PC-3 (cell line): ENCODE results near the gene ASCL5. TPM values are rescaled to one million over a fixed set of nuclear protein-coding genes. Genes with fewer than 3 reads are reported as not detected.

Experiments
- ATAC-seq: fragments of 200-7000 bp; cut with Tn5 transposase; 2 replicates; pipeline ENCODE4 v1.9.1; 2020; ENCODE audit warnings: mild to moderate bottlenecking, moderate library complexity
- BruUV-seq: library from RNA; stranded (reverse); fragments of 400-500 nt; replicated peaks from 2 replicates; lab custom pipeline; 2021; lab: Mats Ljungman, UMichigan
- CTCF ChIA-PET: fragments of 300-600 bp; sonication (Branson Sonifier 250); formaldehyde crosslinking; loops from one replicate; lab custom pipeline; 2022; ENCODE audit warnings: antibody characterized with exemption; lab: Charles Lee
- POLR2A ChIA-PET: fragments of 300-600 bp; sonication (Branson Sonifier 250); formaldehyde crosslinking; loops from one replicate; lab custom pipeline; 2022; ENCODE audit warnings: antibody characterized with exemption; ENCODE audit not compliant: unreplicated experiment; lab: Charles Lee
- DNase-seq: peaks from one replicate; pipeline ENCODE4 v3.0.0-alpha.2; 2015
- H2AFZ ChIP-seq: fragments of 300-600 bp; sonication (generic); 2 replicates; pipeline ENCODE4 v1.6.0; 2016; ENCODE audit warnings: antibody characterized with exemption, low read length
- H3F3A ChIP-seq: fragments of 300-600 bp; sonication (generic); one replicate; pipeline ENCODE4 v1.6.0; 2017; ENCODE audit warnings: antibody characterized with exemption, low read length, control low read depth, mild to moderate bottlenecking; ENCODE audit not compliant: unreplicated experiment
- H3K27ac ChIP-seq: fragments of 300-600 bp; sonication (generic); 2 replicates; pipeline ENCODE4 v1.5.1; 2016; ENCODE audit warnings: mild to moderate bottlenecking, low read length
- H3K27me3 ChIP-seq: fragments of 300-600 bp; sonication (generic); 2 replicates; pipeline ENCODE4 v1.6.1; 2016; ENCODE audit warnings: low read length, mixed read lengths
- H3K36me3 ChIP-seq: fragments of 300-600 bp; sonication (generic); 2 replicates; pipeline ENCODE4 v1.6.1; 2016; ENCODE audit warnings: low read depth, mixed run types, low read length, mixed read lengths
- H3K4me1 ChIP-seq: fragments of 300-600 bp; sonication (generic); 2 replicates; pipeline ENCODE4 v1.5.1; 2016; ENCODE audit warnings: low read length; ENCODE audit not compliant: insufficient read depth
- H3K4me2 ChIP-seq: fragments of 300-600 bp; sonication (generic); 2 replicates; pipeline ENCODE4 v1.6.0; 2016; ENCODE audit warnings: low read length
- H3K4me3 ChIP-seq: fragments of 300-600 bp; sonication (generic); 2 replicates; pipeline ENCODE4 v1.5.1; 2016; ENCODE audit warnings: mild to moderate bottlenecking, low read length, mixed read lengths
- H3K79me2 ChIP-seq: fragments of 300-600 bp; sonication (generic); 2 replicates; pipeline ENCODE4 v1.6.1; 2017; ENCODE audit warnings: low read length, mixed read lengths
- H3K9ac ChIP-seq: fragments of 300-600 bp; sonication (generic); 2 replicates; pipeline ENCODE4 v1.6.0; 2016; ENCODE audit warnings: mild to moderate bottlenecking, low read length
- H3K9me2 ChIP-seq: fragments of 300-600 bp; sonication (generic); replicated peaks from 2 replicates; pipeline ENCODE4 v1.6.1; 2016; ENCODE audit warnings: mixed run types, low read length, mixed read lengths
- H3K9me3 ChIP-seq: fragments of 300-600 bp; sonication (generic); 2 replicates; pipeline ENCODE4 v1.6.1; 2016; ENCODE audit warnings: low read length, mixed read lengths
- H4K20me1 ChIP-seq: fragments of 300-600 bp; sonication (generic); 2 replicates; pipeline ENCODE4 v1.6.1; 2016; ENCODE audit warnings: low read length, mixed read lengths
- EZH2 ChIP-seq: fragments of 300-600 bp; sonication (generic); IDR thresholded peaks from one replicate; pipeline ENCODE4 v1.6.1; 2017; ENCODE audit warnings: antibody characterized with exemption, mild to moderate bottlenecking, low read length; ENCODE audit not compliant: unreplicated experiment
- EZH2phosphoT487 ChIP-seq: fragments of 300-600 bp; sonication (generic); IDR thresholded peaks from 2 replicates; pipeline ENCODE4 v1.6.1; 2018; ENCODE audit warnings: mild to moderate bottlenecking, antibody characterized with exemption, low read length, borderline replicate concordance
- intact Hi-C: fragments of 100-400 bp; cut with micrococcal nuclease; formaldehyde crosslinking; loops from 2 replicates; pipeline ENCODE4 v1.9.0; 2023
- total RNA-seq: library from RNA; depleted of rRNA; stranded (reverse); fragments of >200 nt; gene quantifications from 2 replicates; pipeline ENCODE4 v1.2.3, GENCODE V29; 2014
- TF ChIP-seq, protein P1 (sequence below): fragments of 300-600 bp; sonication (generic); conservative IDR thresholded peaks from 2 replicates; pipeline ENCODE4 v1.5.1; 2017; ENCODE audit warnings: antibody characterized with exemption, low read depth, mild to moderate bottlenecking, low read length

ASCL5 gene
- total RNA-seq, 1 experiment from 2014 or later = 3.1 TPM

DNA sequence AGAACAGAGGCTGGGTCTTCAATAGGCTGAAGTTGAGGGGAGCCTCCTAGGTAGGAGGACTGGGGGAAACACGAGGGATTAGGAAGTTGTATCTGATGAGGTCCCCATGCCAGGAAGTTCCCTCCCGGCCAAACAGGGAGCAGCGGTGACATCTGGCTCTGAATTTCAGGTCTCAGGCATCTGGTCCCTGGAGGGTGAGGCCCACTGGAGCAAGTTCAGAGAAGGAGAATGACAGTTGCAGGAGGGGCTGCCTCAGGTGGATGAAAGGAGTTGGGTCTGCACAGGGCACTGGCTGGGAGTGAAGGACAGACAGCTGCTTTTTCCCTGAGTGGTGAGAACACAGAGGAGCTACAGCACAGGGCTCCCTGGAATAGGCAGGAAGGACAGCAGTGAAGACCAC is 18.1 kb upstream of the ASCL5 start:
- Histone ChIP-seq H3K9me3 (no peaks in the 10 kb centered on the region), H3K9me2 (no peaks in the 10 kb centered on the region), H3K27me3 (no peaks in the 10 kb centered on the region), H4K20me1 (no peaks in the 10 kb centered on the region), H3K4me3 (no peak overlapping the region), H3K4me2 (no peak overlapping the region), H3K27ac (no peak overlapping the region), H3K9ac (no peak overlapping the region), H2AFZ (no peak overlapping the region), H3K4me1 (no peaks in the 10 kb centered on the region), H3K79me2 (no peaks in the 10 kb centered on the region), H3F3A (no peaks in the 10 kb centered on the region), H3K36me3 (peaks cover 95% of the 10 kb centered on the region)
- POLR2A ChIA-PET = no interaction called here
- ATAC-seq (no peak), DNase-seq (no peak)
- CTCF ChIA-PET = interaction anchor here (0.6 kb wide), 1 partner anchor 9 kb away, joined by 8 read pairs; the partner anchor contains the start of gene TMEM9
- no TSS peak for BruUV-seq
- TF ChIP-seq EZH2 = no peak
- TF ChIP-seq, protein P1, sequence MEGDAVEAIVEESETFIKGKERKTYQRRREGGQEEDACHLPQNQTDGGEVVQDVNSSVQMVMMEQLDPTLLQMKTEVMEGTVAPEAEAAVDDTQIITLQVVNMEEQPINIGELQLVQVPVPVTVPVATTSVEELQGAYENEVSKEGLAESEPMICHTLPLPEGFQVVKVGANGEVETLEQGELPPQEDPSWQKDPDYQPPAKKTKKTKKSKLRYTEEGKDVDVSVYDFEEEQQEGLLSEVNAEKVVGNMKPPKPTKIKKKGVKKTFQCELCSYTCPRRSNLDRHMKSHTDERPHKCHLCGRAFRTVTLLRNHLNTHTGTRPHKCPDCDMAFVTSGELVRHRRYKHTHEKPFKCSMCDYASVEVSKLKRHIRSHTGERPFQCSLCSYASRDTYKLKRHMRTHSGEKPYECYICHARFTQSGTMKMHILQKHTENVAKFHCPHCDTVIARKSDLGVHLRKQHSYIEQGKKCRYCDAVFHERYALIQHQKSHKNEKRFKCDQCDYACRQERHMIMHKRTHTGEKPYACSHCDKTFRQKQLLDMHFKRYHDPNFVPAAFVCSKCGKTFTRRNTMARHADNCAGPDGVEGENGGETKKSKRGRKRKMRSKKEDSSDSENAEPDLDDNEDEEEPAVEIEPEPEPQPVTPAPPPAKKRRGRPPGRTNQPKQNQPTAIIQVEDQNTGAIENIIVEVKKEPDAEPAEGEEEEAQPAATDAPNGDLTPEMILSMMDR = no peak
- intact Hi-C loops = no loop called here

DNA sequence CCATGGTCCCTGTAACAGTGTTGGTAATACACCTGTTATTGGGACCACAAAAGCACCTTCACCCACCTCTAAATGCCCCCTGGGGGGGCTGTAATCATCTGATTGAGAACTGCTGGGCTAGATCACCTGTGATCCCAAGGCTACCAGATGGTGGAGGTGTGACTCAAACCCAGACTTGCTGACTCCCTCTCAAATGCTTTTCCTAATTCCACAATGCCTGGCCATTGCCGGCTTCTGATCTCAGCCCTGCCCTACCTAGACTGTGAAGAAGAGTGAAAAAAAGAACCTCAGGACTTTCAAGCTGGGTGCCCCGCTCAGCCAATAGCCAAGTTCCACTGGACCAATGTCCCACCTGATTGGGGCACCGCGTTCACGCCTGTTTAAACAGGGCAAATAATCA is 17.7 kb upstream of the ASCL5 start:
- no peaks in the 10 kb centered on the region for H3K4me1 ChIP-seq
- no peaks in the 10 kb centered on the region for H3K9me3 ChIP-seq
- CTCF ChIA-PET = no interaction called here
- no peaks in the 10 kb centered on the region for H3F3A ChIP-seq
- intact Hi-C loops = no loop called here
- no peaks in the 10 kb centered on the region for H4K20me1 ChIP-seq
- no peaks in the 10 kb centered on the region for H3K27me3 ChIP-seq
- no peak overlapping the region for H3K4me3 ChIP-seq
- no peak overlapping the region for H2AFZ ChIP-seq
- no TSS peak for BruUV-seq
- POLR2A ChIA-PET = no interaction called here
- no peaks in the 10 kb centered on the region for H3K9me2 ChIP-seq
- DNase-seq (no peak), ATAC-seq (no peak)
- no peaks in the 10 kb centered on the region for H3K79me2 ChIP-seq
- no peak overlapping the region for H3K9ac ChIP-seq
- no peak for TF ChIP-seq EZH2
- TF ChIP-seq, protein P1 = no peak
- no peak for TF ChIP-seq EZH2phosphoT487
- peaks cover 95% of the 10 kb centered on the region for H3K36me3 ChIP-seq
- H3K27ac ChIP-seq = no peak overlapping the region
- no peak overlapping the region for H3K4me2 ChIP-seq

DNA sequence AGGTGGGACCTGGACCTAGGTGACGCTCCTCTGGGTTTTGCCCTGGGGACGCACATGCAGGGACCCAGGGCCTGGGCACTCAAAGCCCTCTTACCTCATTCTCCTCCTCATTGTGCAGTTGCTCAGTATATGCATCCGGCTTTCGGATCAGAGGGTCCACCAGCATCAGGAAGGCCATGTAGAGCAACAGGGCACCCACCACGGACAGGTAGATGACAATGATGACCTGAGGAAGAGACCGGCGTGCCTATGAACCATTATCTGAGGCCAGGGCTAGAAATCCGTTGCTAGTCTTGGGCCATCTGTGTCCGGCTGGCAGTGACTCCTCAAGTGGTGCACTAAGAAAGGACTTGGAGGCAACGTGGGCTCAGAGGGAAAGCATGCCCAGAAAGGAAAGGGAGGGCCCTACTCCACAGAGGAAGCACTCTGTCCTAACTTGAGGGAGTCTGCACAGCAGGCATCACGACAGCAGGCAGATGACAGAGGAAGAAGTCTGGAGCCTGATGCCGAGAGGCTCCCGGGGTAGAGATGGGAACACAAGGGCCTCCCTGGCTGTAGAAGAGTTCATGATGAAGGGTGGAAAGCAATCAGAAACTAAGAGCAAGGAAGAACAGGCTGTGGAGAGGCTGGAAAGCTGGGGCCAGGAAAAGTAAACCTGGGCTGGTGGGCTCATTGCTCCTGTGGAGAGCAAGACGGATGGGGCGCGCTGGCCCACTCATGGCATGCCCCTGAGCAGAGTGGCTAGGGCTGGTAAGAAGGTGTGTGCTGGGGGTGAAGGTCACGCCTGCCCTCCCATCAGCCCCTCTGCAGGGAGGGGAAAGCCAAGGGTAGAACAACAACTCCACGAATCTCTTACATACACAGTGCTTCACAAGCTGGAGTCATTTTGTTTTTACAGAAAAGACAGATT is 17.0 kb upstream of the ASCL5 start:
- ATAC-seq (no peak), DNase-seq (no peak)
- no peaks in the 10 kb centered on the region for H3K4me1 ChIP-seq
- no peaks in the 10 kb centered on the region for H3K79me2 ChIP-seq
- H2AFZ ChIP-seq = no peak overlapping the region
- H3K27me3 ChIP-seq = no peaks in the 10 kb centered on the region
- CTCF ChIA-PET = no interaction called here
- no peak overlapping the region for H3K4me2 ChIP-seq
- no peaks in the 10 kb centered on the region for H3F3A ChIP-seq
- BruUV-seq = no TSS peak
- no peak overlapping the region for H3K9ac ChIP-seq
- H3K9me3 ChIP-seq = no peaks in the 10 kb centered on the region
- H3K9me2 ChIP-seq = no peaks in the 10 kb centered on the region
- peaks cover 95% of the 10 kb centered on the region for H3K36me3 ChIP-seq
- no peak overlapping the region for H3K27ac ChIP-seq
- TF ChIP-seq EZH2 = no peak
- TF ChIP-seq, protein P1 = no peak
- TF ChIP-seq EZH2phosphoT487 = no peak
- H3K4me3 ChIP-seq = no peak overlapping the region
- intact Hi-C loops = no loop called here
- H4K20me1 ChIP-seq = no peaks in the 10 kb centered on the region
- POLR2A ChIA-PET = no interaction called here
